Common myeloid progenitor, CD34-positive (primary cell): ENCODE measurements around the gene HDAC9.
"Not testable (repeated sequence)": the region's sequence is repeated elsewhere in the genome, so short reads cannot be mapped to it uniquely, and the experiment has no call there.

Source experiments
- CTCF ChIA-PET: fragments of 350-600 bp; sonication (Branson Sonifier 250); formaldehyde crosslinking; loops from one replicate; lab custom pipeline; 2021; ENCODE audit warnings: antibody characterized with exemption; lab: Charles Lee
- POLR2A ChIA-PET: fragments of 350-600 bp; sonication (Branson Sonifier 250); formaldehyde crosslinking; loops from one replicate; lab custom pipeline; 2021; ENCODE audit warnings: antibody characterized with exemption; lab: Charles Lee
- DNase-seq, 3 donors: peaks; one replicate each; pipeline versions ENCODE4 v3.0.0 to v3.0.0-alpha.2; 2013
- H3K27ac ChIP-seq, 2 experiments: 1 replicate in 1 of 2; 2 replicates in 1 of 2; pipeline ENCODE4 v1.7.0; 2013; ENCODE audit warnings: inconsistent platforms in 2 of 2, low read length in 2 of 2, mild to moderate bottlenecking in 2 of 2, low read depth in 1 of 2, moderate library complexity in 1 of 2; ENCODE audit not compliant: severe bottlenecking in 2 of 2, insufficient read depth in 1 of 2, poor library complexity in 1 of 2
- H3K27me3 ChIP-seq, 5 experiments: replicated peaks in 2 of 5; 1 replicate in 3 of 5; 2 replicates in 2 of 5; pipeline versions ENCODE4 v1.6.1 to v1.7.0; 2013; ENCODE audit warnings: low read length in 4 of 5, mild to moderate bottlenecking in 2 of 5, moderate library complexity in 2 of 5, inconsistent platforms in 1 of 5; ENCODE audit not compliant: insufficient read depth in 5 of 5, control insufficient read depth in 4 of 5
- H3K36me3 ChIP-seq, 4 experiments: 1 replicate in 2 of 4; 2 replicates in 2 of 4; pipeline versions ENCODE4 v1.6.1 to v1.7.0; 2013; ENCODE audit warnings: low read length in 3 of 4, control low read depth in 1 of 4, mild to moderate bottlenecking in 1 of 4; ENCODE audit not compliant: control insufficient read depth in 4 of 4, insufficient read depth in 4 of 4
- H3K4me1 ChIP-seq, 4 experiments: 1 replicate in 3 of 4; 2 replicates in 1 of 4; pipeline versions ENCODE4 v1.6.1 to v1.7.1; 2013; ENCODE audit warnings: low read length in 3 of 4, mild to moderate bottlenecking in 3 of 4, control low read depth in 1 of 4, inconsistent platforms in 1 of 4, moderate library complexity in 1 of 4; ENCODE audit not compliant: control insufficient read depth in 4 of 4, insufficient read depth in 4 of 4; ENCODE audit errors: control extremely low read depth in 1 of 4
- H3K4me3 ChIP-seq, 7 experiments: 1 replicate in 4 of 7; 2 replicates in 3 of 7; pipeline versions ENCODE4 v1.5.1 to v1.7.0; 2013; ENCODE audit warnings: mild to moderate bottlenecking in 7 of 7, low read length in 6 of 7, moderate library complexity in 6 of 7, inconsistent platforms in 2 of 7, low read depth in 2 of 7, control low read depth in 1 of 7; ENCODE audit not compliant: insufficient read depth in 4 of 7, control insufficient read depth in 1 of 7; ENCODE audit errors: extremely low read depth in 1 of 7
- H3K9me3 ChIP-seq, 5 experiments: 1 replicate in 4 of 5; 2 replicates in 1 of 5; pipeline versions ENCODE4 v1.6.1 to v1.7.1; 2013; ENCODE audit warnings: low read length in 4 of 5, mild to moderate bottlenecking in 2 of 5, inconsistent platforms in 1 of 5, low read depth in 1 of 5, moderate library complexity in 1 of 5; ENCODE audit not compliant: control insufficient read depth in 4 of 5, insufficient read depth in 2 of 5; ENCODE audit errors: control extremely low read depth in 1 of 5
- WGBS: methylation state at CpG from one replicate; pipeline ENCODE4 v1.1.5; 2013; ENCODE audit not compliant: insufficient coverage; 5-methylcytosine and 5-hydroxymethylcytosine counted together

The HDAC9 gene

GRCh38 chr7:18962031-18962430 lies 466.5 kb downstream of the HDAC9 start:
- no peak for DNase-seq
- ChIA-PET POLR2A (no interaction called here), CTCF (no interaction called here)
- Histone ChIP-seq H3K36me3 (no peaks in the 10 kb centered on the region), H3K9me3 (no peaks in the 10 kb centered on the region), H3K4me1 (no peaks in the 10 kb centered on the region), H3K27ac (no peak overlapping the region), H3K4me3 (no peak overlapping the region), H3K27me3 (peaks cover 0 to 3% (median 0%) of the 10 kb centered on the region in 5 experiments)
- 92% methylated on average over 2 of the region's 4 CpGs for WGBS

DNA sequence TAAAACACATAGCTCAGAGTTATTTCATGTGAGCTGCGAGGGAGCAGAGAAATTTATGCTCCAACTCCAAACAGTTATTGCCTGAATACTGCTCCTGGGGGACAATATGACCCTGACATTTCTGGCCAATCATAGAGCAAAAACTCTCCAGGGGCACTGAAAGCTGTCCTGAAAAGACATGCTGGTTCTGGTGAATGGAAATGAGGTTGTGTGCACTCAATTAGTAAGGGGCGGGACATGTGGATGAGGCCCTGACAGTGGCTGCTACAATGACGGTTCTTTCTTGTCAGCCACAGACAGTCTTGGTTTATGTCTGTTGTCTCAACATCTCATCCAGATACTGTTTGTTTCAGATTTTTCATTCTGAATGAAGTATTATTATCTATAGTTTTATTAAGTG lies 470.1 kb downstream of the HDAC9 start:
- ChIA-PET CTCF (no interaction called here), POLR2A (no interaction called here)
- 100% methylated on average over 2 of the region's 3 CpGs for WGBS
- Histone ChIP-seq H3K27ac (no peak overlapping the region), H3K9me3 (no peaks in the 10 kb centered on the region), H3K4me3 (no peak overlapping the region), H3K4me1 (no peaks in the 10 kb centered on the region), H3K27me3 (peaks cover 0 to 3% (median 0%) of the 10 kb centered on the region in 5 experiments), H3K36me3 (no peaks in the 10 kb centered on the region)
- no peak for DNase-seq

DNA sequence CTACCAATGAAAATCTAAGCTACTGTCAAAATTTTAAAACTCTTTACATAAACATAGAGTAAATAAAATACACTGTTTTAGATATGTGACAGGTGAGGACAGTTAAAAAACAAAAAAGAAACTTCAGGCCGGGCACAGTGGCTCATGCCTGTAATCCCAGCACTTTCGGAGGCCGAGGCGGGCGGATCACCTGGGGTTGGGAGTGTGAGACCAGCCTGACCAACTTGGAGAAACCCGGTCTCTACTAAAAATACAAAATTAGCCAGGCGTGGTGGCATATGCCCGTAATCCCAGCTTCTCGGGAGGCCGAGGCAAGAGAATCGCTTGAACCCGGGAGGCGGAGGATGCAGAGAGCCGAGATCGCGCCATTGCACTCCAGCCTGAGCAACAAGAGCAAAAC lies 472.2 kb downstream of the HDAC9 start:
- H3K9me3 ChIP-seq, DNase-seq, H3K4me3 ChIP-seq, CTCF ChIA-PET, H3K4me1 ChIP-seq, H3K27me3 ChIP-seq, POLR2A ChIA-PET, H3K36me3 ChIP-seq, H3K27ac ChIP-seq: not testable (repeated sequence)
- 98% methylated on average over 7 of the region's 16 CpGs for WGBS

DNA sequence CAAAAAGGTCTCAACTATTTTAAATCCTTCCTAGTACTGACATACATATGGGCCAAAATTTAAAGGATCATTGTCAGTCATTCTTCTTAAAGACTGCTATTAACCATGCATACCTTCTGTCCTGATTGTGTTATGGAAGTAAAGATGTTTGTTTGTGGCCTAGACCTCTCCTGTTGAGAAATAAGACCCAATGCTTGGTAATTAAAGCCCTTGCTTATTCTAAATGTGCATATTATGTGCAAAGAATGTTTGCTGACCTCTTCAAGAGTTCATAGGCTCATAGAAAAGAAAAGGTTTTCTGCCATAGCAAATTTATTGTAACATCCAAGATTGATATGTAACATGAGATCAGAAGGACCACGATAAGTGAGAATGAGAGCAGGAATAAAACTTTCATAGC lies 476.3 kb downstream of the HDAC9 start:
- Histone ChIP-seq H3K27me3 (no peaks in the 10 kb centered on the region), H3K27ac (no peak overlapping the region), H3K9me3 (no peaks in the 10 kb centered on the region), H3K4me1 (no peaks in the 10 kb centered on the region), H3K4me3 (no peak overlapping the region), H3K36me3 (no peaks in the 10 kb centered on the region)
- WGBS: no CpG with 5 or more reads among the region's 1 CpG
- no peak for DNase-seq
- ChIA-PET POLR2A (no interaction called here), CTCF (no interaction called here)

DNA sequence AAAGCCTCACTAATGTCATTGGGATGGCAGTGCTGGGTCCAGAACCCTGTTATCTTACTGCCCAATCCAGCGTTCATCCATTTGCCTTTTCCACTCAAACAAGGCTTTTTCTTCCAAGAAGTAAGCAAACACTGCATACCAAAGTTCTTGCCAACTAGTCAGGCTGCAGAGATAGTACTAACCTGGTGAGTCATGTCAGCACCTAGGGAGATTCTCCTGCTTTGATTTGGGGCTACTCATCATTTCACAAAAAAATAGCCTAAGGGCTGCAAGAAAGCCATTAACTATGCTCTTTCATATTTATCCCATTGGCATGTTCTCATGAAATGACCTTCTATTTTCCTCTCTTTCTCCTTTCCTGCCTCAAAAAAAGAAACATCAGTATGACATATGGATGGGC lies 479.3 kb downstream of the HDAC9 start:
- no peak for DNase-seq

GRCh38 chr7:18975276-18975675 lies 479.7 kb downstream of the HDAC9 start:
- ChIA-PET POLR2A (no interaction called here), CTCF (no interaction called here)
- 100% methylated on average over 3 of the region's 3 CpGs for WGBS
- Histone ChIP-seq H3K27me3 (no peaks in the 10 kb centered on the region), H3K27ac (no peak overlapping the region), H3K9me3 (no peaks in the 10 kb centered on the region), H3K4me1 (no peaks in the 10 kb centered on the region), H3K36me3 (no peaks in the 10 kb centered on the region), H3K4me3 (no peak overlapping the region)
- no peak for DNase-seq

More for the DNA sequence above, 479.3 kb downstream of the HDAC9 start:
- Histone ChIP-seq H3K9me3 (no peaks in the 10 kb centered on the region), H3K27me3 (no peaks in the 10 kb centered on the region), H3K27ac (no peak overlapping the region), H3K4me1 (no peaks in the 10 kb centered on the region), H3K36me3 (no peaks in the 10 kb centered on the region), H3K4me3 (no peak overlapping the region)
- 100% methylated on average over 1 of the region's 1 CpG for WGBS
- POLR2A ChIA-PET: no interaction called here
- CTCF ChIA-PET: no interaction called here

- 96% methylated on average over 6 of the region's 9 CpGs for WGBS
- ChIA-PET CTCF (no interaction called here), POLR2A (no interaction called here)
- Histone ChIP-seq H3K9me3 (no peaks in the 10 kb centered on the region), H3K36me3 (no peaks in the 10 kb centered on the region), H3K27me3 (no peaks in the 10 kb centered on the region), H3K4me3 (no peak overlapping the region), H3K4me1 (no peaks in the 10 kb centered on the region), H3K27ac (no peak overlapping the region)
- DNase-seq: no peak
These were observed 480.2 kb downstream of the HDAC9 start for GRCh38 chr7:18975689-18976280.
